Neuronal stem cell (in vitro differentiated cells): ENCODE results near the gene SLC35F5.
A peak's percentile ranks its signal among the peaks of the same experiment; 100 is the strongest.
"Not testable (repeated sequence)": the region's sequence is repeated elsewhere in the genome, so short reads cannot be mapped to it uniquely, and the experiment has no call there.

ENCODE experiments used
- DNase-seq: peaks from one replicate; pipeline ENCODE4 v3.0.0-alpha.2; 2013; ENCODE audit warnings: low spot score
- H2AFZ ChIP-seq: one replicate; pipeline ENCODE4 v1.6.1; 2013; ENCODE audit warnings: mild to moderate bottlenecking, low read length, inconsistent platforms
- H2AK5ac ChIP-seq: 2 replicates; pipeline ENCODE4 v1.6.1; 2013; ENCODE audit warnings: low read depth, mild to moderate bottlenecking, inconsistent platforms, low read length, moderate library complexity, mixed read lengths
- H2BK120ac ChIP-seq: 2 replicates; pipeline ENCODE4 v1.6.1; 2013; ENCODE audit warnings: low read depth, mild to moderate bottlenecking, inconsistent platforms, low read length, moderate library complexity, mixed read lengths
- H2BK12ac ChIP-seq: one replicate; pipeline ENCODE4 v1.6.1; 2013; ENCODE audit warnings: low read length, inconsistent platforms
- H2BK15ac ChIP-seq: 2 replicates; pipeline ENCODE4 v1.6.1; 2013; ENCODE audit warnings: mild to moderate bottlenecking, low read length, inconsistent platforms, mixed read lengths
- H2BK5ac ChIP-seq: one replicate; pipeline ENCODE4 v1.6.1; 2013; ENCODE audit warnings: inconsistent platforms, mild to moderate bottlenecking, low read length, moderate library complexity
- H3K14ac ChIP-seq: one replicate; pipeline ENCODE4 v1.6.1; 2013; ENCODE audit warnings: low read length, inconsistent platforms
- H3K18ac ChIP-seq: 2 replicates; pipeline ENCODE4 v1.6.1; 2013; ENCODE audit warnings: low read length, inconsistent platforms
- H3K23ac ChIP-seq: 2 replicates; pipeline ENCODE4 v1.6.1; 2013; ENCODE audit warnings: low read depth, mild to moderate bottlenecking, mixed read lengths, low read length, inconsistent platforms; ENCODE audit not compliant: poor library complexity
- H3K27ac ChIP-seq: replicated peaks from 3 replicates; pipeline ENCODE4 v1.5.1; 2013; ENCODE audit warnings: low read length, inconsistent platforms
- H3K27me3 ChIP-seq, 3 experiments: 2 replicates each; pipeline ENCODE4 v1.6.1; 2013; ENCODE audit warnings: low read length in 3 of 3, mild to moderate bottlenecking in 2 of 3, inconsistent platforms in 1 of 3, low read depth in 1 of 3, mixed read lengths in 1 of 3, moderate library complexity in 1 of 3; ENCODE audit not compliant: control insufficient read depth in 3 of 3, insufficient read depth in 3 of 3
- H3K36me3 ChIP-seq, 2 donors: replicated peaks in 1 of 2; 2 replicates each; pipeline ENCODE4 v1.6.1; 2013; ENCODE audit warnings: low read length in 2 of 2; ENCODE audit not compliant: control insufficient read depth in 2 of 2, insufficient read depth in 2 of 2
- H3K4ac ChIP-seq: 2 replicates; pipeline ENCODE4 v1.6.1; 2013; ENCODE audit warnings: inconsistent platforms, mild to moderate bottlenecking, low read length, moderate library complexity
- H3K4me1 ChIP-seq, 2 donors: 1 replicate in 1 of 2; 2 replicates in 1 of 2; pipeline ENCODE4 v1.6.1; 2013; ENCODE audit warnings: low read length in 2 of 2, low read depth in 1 of 2; ENCODE audit not compliant: control insufficient read depth in 2 of 2, insufficient read depth in 1 of 2
- H3K4me2 ChIP-seq: one replicate; pipeline ENCODE4 v1.6.1; 2013; ENCODE audit warnings: mild to moderate bottlenecking, low read length, inconsistent platforms; ENCODE audit not compliant: insufficient read depth, poor library complexity, severe bottlenecking
- H3K4me3 ChIP-seq, 2 donors: 2 replicates each; pipeline ENCODE4 v1.5.1; 2013; ENCODE audit warnings: low read length in 2 of 2, mild to moderate bottlenecking in 2 of 2, inconsistent platforms in 1 of 2, moderate library complexity in 1 of 2
- H3K79me1 ChIP-seq: one replicate; pipeline ENCODE4 v1.6.1; 2013; ENCODE audit warnings: low read depth, mild to moderate bottlenecking, inconsistent platforms, low read length, moderate library complexity
- H3K9ac ChIP-seq: one replicate; pipeline ENCODE4 v1.6.1; 2013; ENCODE audit warnings: mild to moderate bottlenecking, low read depth, low read length, inconsistent platforms; ENCODE audit not compliant: poor library complexity
- H3K9me3 ChIP-seq, 2 donors: replicated peaks in 1 of 2; 2 replicates each; pipeline versions ENCODE3 to v1.6.1; 2013; ENCODE audit warnings: low read length in 2 of 2, mild to moderate bottlenecking in 2 of 2, inconsistent platforms in 1 of 2, low read depth in 1 of 2, mixed read lengths in 1 of 2, moderate library complexity in 1 of 2; ENCODE audit not compliant: control insufficient read depth in 2 of 2, insufficient read depth in 1 of 2
- H4K8ac ChIP-seq: one replicate; pipeline ENCODE4 v1.6.1; 2013; ENCODE audit warnings: low read depth, mild to moderate bottlenecking, inconsistent platforms, low read length, moderate library complexity
- H4K91ac ChIP-seq: one replicate; pipeline ENCODE4 v1.6.1; 2013; ENCODE audit warnings: low read length, low read depth, mild to moderate bottlenecking, inconsistent platforms; ENCODE audit not compliant: poor library complexity
- WGBS, 2 donors: extraction: QIAGEN DNeasy Blood & Tissue Kit; methylation state at CpG; one replicate each; pipeline ENCODE4 v1.1.7; 2013; ENCODE audit warnings: missing lambda C conversion rate in 2 of 2, mixed read lengths in 1 of 2; ENCODE audit not compliant: insufficient read length in 2 of 2, insufficient replicate concordance in 1 of 2; ENCODE audit errors: extremely low coverage in 2 of 2; 5-methylcytosine and 5-hydroxymethylcytosine counted together

Gene SLC35F5

GRCh38 chr2:113700186-113700841 lies 56.1 kb downstream of the SLC35F5 start:
- Histone ChIP-seq H3K4me3 (no peak overlapping the region), H2BK120ac (no peak overlapping the region), H3K79me1 (no peaks in the 10 kb centered on the region), H3K14ac (no peak overlapping the region), H3K27ac (no peak overlapping the region), H4K91ac (no peak overlapping the region), H3K4me1 (peaks cover 0 to 2% of the 10 kb centered on the region in 2 donors), H3K4ac (no peak overlapping the region), H3K18ac (no peak overlapping the region), H3K9ac (no peak overlapping the region), H3K27me3 (no peaks in the 10 kb centered on the region), H3K9me3 (peaks cover 0 to 1% of the 10 kb centered on the region in 2 donors), H3K23ac (peak overlapping the region; percentile 68), H3K4me2 (no peak overlapping the region), H2BK15ac (no peak overlapping the region), H2BK12ac (no peak overlapping the region), H4K8ac (no peak overlapping the region), H2AFZ (no peak overlapping the region), H2BK5ac (no peak overlapping the region), H3K36me3 (peaks cover 0 to 2% of the 10 kb centered on the region in 2 donors), H2AK5ac (no peak overlapping the region)
- DNase-seq = no peak
- no CpG with 5 or more reads among the region's 17 CpGs for WGBS, 2 donors

- Histone ChIP-seq H3K14ac (no peak overlapping the region), H3K27ac (no peak overlapping the region), H3K4ac (no peak overlapping the region), H2BK5ac (no peak overlapping the region), H2BK120ac (no peak overlapping the region), H3K79me1 (no peaks in the 10 kb centered on the region), H2BK12ac (no peak overlapping the region), H3K4me3 (no peak overlapping the region), H3K36me3 (peaks cover 0 to 2% of the 10 kb centered on the region in 2 donors), H4K91ac (no peak overlapping the region), H3K9ac (no peak overlapping the region), H2AK5ac (no peak overlapping the region), H3K23ac (no peak overlapping the region), H2BK15ac (no peak overlapping the region), H3K18ac (no peak overlapping the region), H3K27me3 (no peaks in the 10 kb centered on the region), H3K9me3 (peaks cover 0 to 1% of the 10 kb centered on the region in 2 donors), H2AFZ (no peak overlapping the region), H3K4me2 (no peak overlapping the region), H4K8ac (no peak overlapping the region), H3K4me1 (peaks cover 0 to 2% of the 10 kb centered on the region in 2 donors)
- WGBS, 2 donors = no CpG with 5 or more reads among the region's 5 CpGs
- no peak for DNase-seq
Measured at GRCh38 chr2:113698892-113699447, 57.5 kb downstream of the SLC35F5 start.

- not testable (repeated sequence) for H3K14ac ChIP-seq, H2BK15ac ChIP-seq, H2BK120ac ChIP-seq, H3K79me1 ChIP-seq, H3K27ac ChIP-seq, H2AFZ ChIP-seq, H3K18ac ChIP-seq, H2AK5ac ChIP-seq, H3K9me3 ChIP-seq, H3K27me3 ChIP-seq, H2BK12ac ChIP-seq, H4K91ac ChIP-seq, H3K36me3 ChIP-seq, H2BK5ac ChIP-seq, H4K8ac ChIP-seq, H3K4me2 ChIP-seq, H3K23ac ChIP-seq, H3K4ac ChIP-seq, H3K4me1 ChIP-seq, DNase-seq, H3K4me3 ChIP-seq, H3K9ac ChIP-seq
- no CpG with 5 or more reads among the region's 2 CpGs for WGBS, 2 donors
Measured at GRCh38 chr2:113698251-113698650, 58.2 kb downstream of the SLC35F5 start.

- no peak overlapping the region for H3K18ac ChIP-seq
- H2BK120ac ChIP-seq = no peak overlapping the region
- no peak overlapping the region for H3K4me3 ChIP-seq
- no peak overlapping the region for H3K27ac ChIP-seq
- H3K9ac ChIP-seq = no peak overlapping the region
- no peak overlapping the region for H4K8ac ChIP-seq
- no peaks in the 10 kb centered on the region for H3K27me3 ChIP-seq
- no peak overlapping the region for H2BK5ac ChIP-seq
- H3K9me3 ChIP-seq = peaks cover 0 to 1% of the 10 kb centered on the region in 2 donors
- H3K14ac ChIP-seq = no peak overlapping the region
- H3K79me1 ChIP-seq = no peaks in the 10 kb centered on the region
- DNase-seq = no peak
- no peak overlapping the region for H3K4me2 ChIP-seq
- peaks cover 0 to 2% of the 10 kb centered on the region in 2 donors for H3K36me3 ChIP-seq
- H4K91ac ChIP-seq = no peak overlapping the region
- no peak overlapping the region for H2AFZ ChIP-seq
- H2BK15ac ChIP-seq = no peak overlapping the region
- no peak overlapping the region for H3K23ac ChIP-seq
- no peak overlapping the region for H2AK5ac ChIP-seq
- no CpG with 5 or more reads among the region's 4 CpGs for WGBS, 2 donors
- no peak overlapping the region for H3K4ac ChIP-seq
- no peaks in the 10 kb centered on the region for H3K4me1 ChIP-seq
- no peak overlapping the region for H2BK12ac ChIP-seq
Measured at GRCh38 chr2:113697516-113697915, 58.9 kb downstream of the SLC35F5 start.
